GM21367 (cell line): ENCODE results near the gene FBXO38.
A peak's percentile ranks its signal among the peaks of the same experiment; 100 is the strongest.

Source experiments
- ATAC-seq: cut with Tn5 transposase; IDR thresholded peaks from one replicate; pipeline ENCODE4 v1.9.1; 2021; ENCODE audit not compliant: unreplicated experiment

The FBXO38 gene

DNA sequence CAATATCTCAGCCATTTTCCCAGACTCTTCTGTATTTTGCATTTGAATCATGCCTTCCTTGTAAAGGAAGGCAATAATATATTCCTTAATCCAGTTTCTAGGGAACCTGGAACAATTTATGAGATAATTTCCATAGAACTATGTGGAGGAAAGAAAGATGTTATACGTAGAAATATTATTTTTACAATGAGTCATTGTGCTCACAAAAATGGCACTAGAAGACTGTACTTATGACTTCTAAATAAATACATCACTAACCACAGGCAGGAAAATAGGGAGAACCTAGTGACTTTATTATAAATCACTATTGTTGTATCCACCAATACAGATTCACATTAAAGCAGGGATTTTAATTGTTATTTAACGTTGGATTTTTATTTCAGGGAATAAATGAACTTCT lies 87.6 kb downstream of the FBXO38 start:
- ATAC-seq = no peak

DNA sequence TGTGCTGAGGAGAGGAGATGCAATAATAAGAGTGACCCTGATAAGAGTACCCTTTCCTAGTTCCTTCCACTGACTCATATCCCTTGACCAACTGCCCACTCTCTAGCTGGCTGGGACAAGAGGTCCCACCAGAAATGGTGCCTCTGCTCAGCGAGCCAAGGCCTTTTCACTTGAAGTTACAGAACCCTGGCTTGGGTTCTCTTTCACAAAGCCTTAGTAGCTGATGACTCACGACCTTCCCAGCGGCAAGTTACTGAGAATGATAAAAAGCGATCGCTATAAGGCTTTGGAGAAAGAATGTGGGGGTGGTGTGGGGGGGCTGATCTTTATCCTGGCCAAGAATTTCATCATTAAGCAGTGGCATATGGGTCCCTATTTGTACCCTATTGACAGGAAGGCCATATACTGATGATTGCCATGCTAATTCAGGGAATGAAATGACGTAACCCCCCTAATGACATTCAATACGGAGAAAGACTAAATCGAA lies 90.3 kb downstream of the FBXO38 start:
- ATAC-seq = no peak

DNA sequence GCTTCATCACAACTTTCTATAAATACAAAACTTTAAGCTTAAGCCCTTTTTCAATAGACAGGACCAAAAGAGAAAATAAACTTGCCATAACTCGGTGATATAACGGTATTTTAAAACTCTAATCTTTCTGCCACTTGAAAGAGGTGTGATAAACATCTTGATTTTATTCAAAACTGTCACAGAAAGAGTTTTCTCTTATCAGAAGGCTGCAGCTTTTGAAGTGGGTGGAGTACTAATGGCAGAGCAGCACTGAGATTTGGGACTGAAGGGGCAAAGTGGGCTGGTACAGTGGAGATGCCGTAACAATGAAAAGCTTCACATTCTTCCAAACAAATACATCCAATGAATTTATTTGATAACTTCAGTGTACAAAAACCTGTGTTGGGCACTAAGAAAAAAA lies 92.5 kb downstream of the FBXO38 start:
- ATAC-seq = no peak

- ATAC-seq = no peak
Measured at GRCh38 chr5:148477429-148477828, 93.7 kb downstream of the FBXO38 start.

DNA sequence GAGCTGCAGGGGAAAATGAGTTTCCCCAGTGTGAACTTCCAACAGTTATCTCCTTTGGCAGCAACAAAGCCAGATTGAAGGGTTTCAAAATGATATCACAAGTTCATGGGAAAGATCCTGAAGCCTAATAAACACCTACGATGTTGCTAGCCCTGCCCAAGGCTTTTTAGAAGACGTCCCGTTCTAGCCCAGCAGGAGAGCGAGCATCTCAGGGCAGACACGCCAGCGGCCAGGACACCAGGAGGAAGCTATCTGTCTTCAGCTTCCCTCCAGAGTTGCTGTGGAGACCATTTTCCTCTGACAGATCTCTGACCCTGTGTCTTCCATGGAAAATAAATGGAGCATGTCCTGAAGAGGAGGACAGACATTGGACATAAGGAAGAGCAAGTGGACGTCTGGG lies 98.4 kb downstream of the FBXO38 start:
- ATAC-seq = no peak

GRCh38 chr5:148482697-148483462 lies 99.1 kb downstream of the FBXO38 start:
- ATAC-seq = peak; percentile 82

DNA sequence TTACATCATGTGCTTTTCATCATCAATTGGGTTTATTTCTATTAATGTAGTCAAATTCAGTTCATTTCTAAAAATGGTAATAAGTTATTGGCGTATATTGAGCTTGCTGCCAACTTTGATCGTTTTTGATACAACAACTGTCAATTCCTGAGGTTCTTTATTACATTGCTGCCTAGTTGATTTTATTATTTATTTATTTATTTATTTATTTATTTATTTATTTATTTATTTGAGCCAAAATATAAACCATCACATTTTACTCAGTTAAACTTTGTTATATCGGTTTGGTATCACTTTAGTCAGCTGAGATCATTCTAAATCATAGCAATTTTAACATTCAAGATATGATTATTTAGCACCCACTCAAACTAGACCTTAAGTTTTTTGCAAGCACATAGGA lies 100.0 kb downstream of the FBXO38 start:
- no peak for ATAC-seq

- ATAC-seq = no peak
Measured at GRCh38 chr5:148484651-148485050, 100.9 kb downstream of the FBXO38 start.

DNA sequence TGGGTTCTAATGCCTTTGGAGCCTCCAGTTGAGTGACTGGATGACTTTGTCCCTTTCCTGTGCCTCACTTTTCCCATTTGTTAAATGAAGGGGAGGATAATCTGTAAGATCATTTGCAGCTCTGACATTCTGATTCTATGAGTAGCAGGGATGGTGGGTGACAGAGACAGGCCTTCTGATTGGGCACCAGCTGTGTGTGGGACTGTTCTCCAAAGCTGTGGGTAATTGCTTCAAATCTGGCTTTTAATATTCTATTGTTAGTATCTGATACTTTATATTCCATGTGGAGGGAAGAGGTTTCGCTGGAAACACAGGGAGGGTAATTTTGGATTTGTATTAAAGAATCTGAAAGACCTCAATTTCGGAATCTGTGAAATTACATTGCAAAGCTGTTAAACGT lies 102.7 kb downstream of the FBXO38 start:
- ATAC-seq = no peak

- ATAC-seq = no peak
Measured at GRCh38 chr5:148488757-148489156, 105.0 kb downstream of the FBXO38 start.

- ATAC-seq = no peak
Measured at GRCh38 chr5:148491015-148491792, 107.4 kb downstream of the FBXO38 start.

DNA sequence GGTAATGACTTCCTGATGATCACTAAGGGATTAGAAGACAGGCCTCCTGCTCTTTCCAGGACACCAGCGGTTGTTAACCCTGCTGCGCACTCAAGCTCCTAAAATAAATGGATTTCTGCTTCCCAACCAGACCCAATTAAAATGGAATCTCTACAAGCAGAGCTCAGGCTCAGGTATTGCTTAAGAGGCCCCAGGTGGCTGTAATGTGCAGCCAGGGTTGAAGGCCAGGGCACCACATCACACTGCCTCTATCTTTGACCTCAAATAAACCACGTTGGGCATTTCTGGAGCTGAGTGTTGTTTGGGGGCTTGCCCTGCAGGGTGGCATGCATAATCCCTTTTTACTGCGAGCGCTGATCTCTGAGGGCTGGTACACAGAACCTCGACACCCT lies 108.0 kb downstream of the FBXO38 start:
- ATAC-seq = no peak

GRCh38 chr5:148492351-148492750 lies 108.6 kb downstream of the FBXO38 start:
- ATAC-seq = no peak
